Measurements from ENCODE around the gene TOX3. TPM values are rescaled to one million over a fixed set of nuclear protein-coding genes. Genes with fewer than 3 reads are reported as not detected.

The TOX3 gene
- total and polyA plus RNA-seq, 10 of the 15 experiments (the other 5 are each of a cell fraction or from before 2014, with no cell fraction given) = not detected

DNA sequence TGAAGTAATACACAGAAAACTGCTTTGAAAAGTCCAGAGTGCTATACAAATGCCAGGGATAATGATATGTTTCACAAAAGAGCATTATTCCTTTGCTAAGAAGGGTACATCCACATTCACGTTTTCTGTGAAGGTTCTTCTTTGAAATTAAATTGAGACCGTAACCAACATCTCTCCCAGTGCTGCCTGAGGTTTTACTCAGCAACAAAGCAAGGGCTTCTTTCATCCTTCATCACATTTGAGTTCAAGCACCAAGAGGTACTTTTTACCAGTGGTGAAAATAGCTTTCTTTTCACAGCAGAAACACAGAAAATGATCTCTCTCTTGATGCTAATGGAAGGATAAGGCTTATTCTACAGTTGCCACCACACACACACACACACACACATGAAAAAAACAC is 113.3 kb downstream of the TOX3 start:
- no peak for FAIRE-seq
- DNase-seq (ENCODE audit: low read depth, low spot score) = no peak
- CTCF ChIA-PET = no interaction called here
- no peaks in the 10 kb centered on the region for H3K79me2 ChIP-seq (ENCODE audit: control insufficient read depth, insufficient read depth, low read length)
- H3K4me2 ChIP-seq (ENCODE audit: control insufficient read depth, insufficient read depth) = no peak overlapping the region
- no peak overlapping the region for H2AFZ ChIP-seq (ENCODE audit: control insufficient read depth, low read depth, low read length)
- intact Hi-C loops (cut with micrococcal nuclease; ENCODE audit: unreplicated experiment) (no loop called here), in situ Hi-C loops (cut with MboI) (no loop called here)
- H3K9ac ChIP-seq (ENCODE audit: control insufficient read depth, insufficient read depth, low read length) = no peak overlapping the region
- H4K20me1 ChIP-seq (ENCODE audit: control insufficient read depth, insufficient read depth) = no peaks in the 10 kb centered on the region
- no peak overlapping the region for H3K4me3 ChIP-seq
- TF ChIP-seq HDAC2 (IDR thresholded peaks at IDR 0.05) (no peak), REST (IDR thresholded peaks at IDR 0.05; ENCODE audit: low read depth, low read length) (no peak), ASH2L (IDR thresholded peaks at IDR 0.05; ENCODE audit: borderline replicate concordance, low read depth) (no peak), KDM1A (IDR thresholded peaks at IDR 0.05; ENCODE audit: borderline replicate concordance) (no peak), SREBF1 (IDR thresholded peaks at IDR 0.05; ENCODE audit: low read length) (no peak), SIX5 (IDR thresholded peaks at IDR 0.05; ENCODE audit: low read depth, low read length, severe bottlenecking) (no peak), HDAC6 (IDR thresholded peaks at IDR 0.05; ENCODE audit: unreplicated experiment) (no peak), POU2F2 (IDR thresholded peaks at IDR 0.05; ENCODE audit: borderline replicate concordance, low read depth, low read length) (no peak), SUZ12 (IDR thresholded peaks at IDR 0.05; ENCODE audit: unreplicated experiment) (no peak), RUNX3 (IDR thresholded peaks at IDR 0.05; ENCODE audit: low read length) (no peak), ZNF274 (IDR thresholded peaks at IDR 0.05; ENCODE audit: insufficient read depth, insufficient read length) (no peak), ZBED1 (IDR thresholded peaks at IDR 0.05; ENCODE audit: borderline replicate concordance) (no peak), ATF7 (IDR thresholded peaks at IDR 0.05; ENCODE audit: low read depth) (no peak), TCF12 (IDR thresholded peaks at IDR 0.05; ENCODE audit: low read depth, low read length) (no peak)
- TF ChIP-seq, protein P1, sequence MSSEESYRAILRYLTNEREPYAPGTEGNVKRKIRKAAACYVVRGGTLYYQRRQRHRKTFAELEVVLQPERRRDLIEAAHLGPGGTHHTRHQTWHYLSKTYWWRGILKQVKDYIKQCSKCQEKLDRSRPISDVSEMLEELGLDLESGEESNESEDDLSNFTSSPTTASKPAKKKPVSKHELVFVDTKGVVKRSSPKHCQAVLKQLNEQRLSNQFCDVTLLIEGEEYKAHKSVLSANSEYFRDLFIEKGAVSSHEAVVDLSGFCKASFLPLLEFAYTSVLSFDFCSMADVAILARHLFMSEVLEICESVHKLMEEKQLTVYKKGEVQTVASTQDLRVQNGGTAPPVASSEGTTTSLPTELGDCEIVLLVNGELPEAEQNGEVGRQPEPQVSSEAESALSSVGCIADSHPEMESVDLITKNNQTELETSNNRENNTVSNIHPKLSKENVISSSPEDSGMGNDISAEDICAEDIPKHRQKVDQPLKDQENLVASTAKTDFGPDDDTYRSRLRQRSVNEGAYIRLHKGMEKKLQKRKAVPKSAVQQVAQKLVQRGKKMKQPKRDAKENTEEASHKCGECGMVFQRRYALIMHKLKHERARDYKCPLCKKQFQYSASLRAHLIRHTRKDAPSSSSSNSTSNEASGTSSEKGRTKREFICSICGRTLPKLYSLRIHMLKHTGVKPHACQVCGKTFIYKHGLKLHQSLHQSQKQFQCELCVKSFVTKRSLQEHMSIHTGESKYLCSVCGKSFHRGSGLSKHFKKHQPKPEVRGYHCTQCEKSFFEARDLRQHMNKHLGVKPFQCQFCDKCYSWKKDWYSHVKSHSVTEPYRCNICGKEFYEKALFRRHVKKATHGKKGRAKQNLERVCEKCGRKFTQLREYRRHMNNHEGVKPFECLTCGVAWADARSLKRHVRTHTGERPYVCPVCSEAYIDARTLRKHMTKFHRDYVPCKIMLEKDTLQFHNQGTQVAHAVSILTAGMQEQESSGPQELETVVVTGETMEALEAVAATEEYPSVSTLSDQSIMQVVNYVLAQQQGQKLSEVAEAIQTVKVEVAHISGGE (CRISPR knock-in tag; IDR thresholded peaks at IDR 0.05) = no peak
- TF ChIP-seq, protein P2, sequence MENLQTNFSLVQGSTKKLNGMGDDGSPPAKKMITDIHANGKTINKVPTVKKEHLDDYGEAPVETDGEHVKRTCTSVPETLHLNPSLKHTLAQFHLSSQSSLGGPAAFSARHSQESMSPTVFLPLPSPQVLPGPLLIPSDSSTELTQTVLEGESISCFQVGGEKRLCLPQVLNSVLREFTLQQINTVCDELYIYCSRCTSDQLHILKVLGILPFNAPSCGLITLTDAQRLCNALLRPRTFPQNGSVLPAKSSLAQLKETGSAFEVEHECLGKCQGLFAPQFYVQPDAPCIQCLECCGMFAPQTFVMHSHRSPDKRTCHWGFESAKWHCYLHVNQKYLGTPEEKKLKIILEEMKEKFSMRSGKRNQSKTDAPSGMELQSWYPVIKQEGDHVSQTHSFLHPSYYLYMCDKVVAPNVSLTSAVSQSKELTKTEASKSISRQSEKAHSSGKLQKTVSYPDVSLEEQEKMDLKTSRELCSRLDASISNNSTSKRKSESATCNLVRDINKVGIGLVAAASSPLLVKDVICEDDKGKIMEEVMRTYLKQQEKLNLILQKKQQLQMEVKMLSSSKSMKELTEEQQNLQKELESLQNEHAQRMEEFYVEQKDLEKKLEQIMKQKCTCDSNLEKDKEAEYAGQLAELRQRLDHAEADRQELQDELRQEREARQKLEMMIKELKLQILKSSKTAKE (IDR thresholded peaks at IDR 0.05; ENCODE audit: low read depth, poor library complexity, severe bottlenecking) = no peak
- POLR2A ChIA-PET = no interaction called here
- SMC1A ChIA-PET (ENCODE audit: uncharacterized antibody, unreplicated experiment) = interaction anchor here (2.3 kb wide), 1 partner anchor 140 kb away, joined by 5 read pairs; no protein-coding TSS in a partner anchor
- H3K27me3 ChIP-seq (replicated peaks in 1 of 2; ENCODE audit: control insufficient read depth in 2 of 2, insufficient read depth in 2 of 2, low read length in 1 of 2) = no peaks in the 10 kb centered on the region
- H3K9me3 ChIP-seq (replicated peaks; ENCODE audit: control insufficient read depth, insufficient read depth, low read length) = no peaks in the 10 kb centered on the region
- H3K4me1 ChIP-seq (ENCODE audit: control insufficient read depth, insufficient read depth, low read length) = no peaks in the 10 kb centered on the region
- ATAC-seq = no peak
- H3K27ac ChIP-seq (ENCODE audit: control insufficient read depth, insufficient read depth) = no peak overlapping the region
- WGBS (ENCODE audit: insufficient coverage, insufficient replicate concordance, low lambda C conversion rate, missing lambda C conversion rate) = 3% methylated on average over 2 of the region's 2 CpGs
- no TSS peak for BruUV-seq (replicated peaks)
- RAD21 ChIA-PET (ENCODE audit: unreplicated experiment) = interaction anchor here (0.7 kb wide), 1 partner anchor 70 kb away, joined by 3 read pairs; no protein-coding TSS in a partner anchor
- H3K36me3 ChIP-seq (ENCODE audit: control insufficient read depth in 2 of 2, insufficient read depth in 2 of 2, low read length in 1 of 2) = no peaks in the 10 kb centered on the region
